ENCODE measurements around the gene QPRT.
"Not testable (repeated sequence)": the region's sequence is repeated elsewhere in the genome, so short reads cannot be mapped to it uniquely, and the experiment has no call there.

QPRT gene

DNA sequence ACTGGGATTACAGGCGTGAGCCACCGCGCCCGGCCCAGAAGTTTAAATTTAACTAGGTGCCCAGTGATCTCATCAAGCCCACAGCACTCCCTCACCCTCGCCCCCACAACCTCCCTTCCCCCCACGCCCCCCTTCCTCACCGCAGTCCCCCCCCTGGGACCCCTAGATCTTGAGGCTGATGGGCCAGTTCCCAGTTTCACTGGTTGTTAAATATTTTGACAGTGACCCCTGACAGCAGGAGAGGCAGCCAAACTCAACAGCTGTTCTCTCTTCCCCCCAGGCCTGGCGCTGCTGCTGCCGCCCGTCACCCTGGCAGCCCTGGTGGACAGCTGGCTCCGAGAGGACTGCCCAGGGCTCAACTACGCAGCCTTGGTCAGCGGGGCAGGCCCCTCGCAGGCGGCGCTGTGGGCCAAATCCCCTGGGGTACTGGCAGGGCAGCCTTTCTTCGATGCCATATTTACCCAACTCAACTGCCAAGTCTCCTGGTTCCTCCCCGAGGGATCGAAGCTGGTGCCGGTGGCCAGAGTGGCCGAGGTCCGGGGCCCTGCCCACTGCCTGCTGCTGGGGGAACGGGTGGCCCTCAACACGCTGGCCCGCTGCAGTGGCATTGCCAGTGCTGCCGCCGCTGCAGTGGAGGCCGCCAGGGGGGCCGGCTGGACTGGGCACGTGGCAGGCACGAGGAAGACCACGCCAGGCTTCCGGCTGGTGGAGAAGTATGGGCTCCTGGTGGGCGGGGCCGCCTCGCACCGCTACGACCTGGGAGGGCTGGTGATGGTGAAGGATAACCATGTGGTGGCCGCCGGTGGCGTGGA lies 15.6 kb downstream of the QPRT start:
- peak; percentile 48 for DNase-seq

DNA sequence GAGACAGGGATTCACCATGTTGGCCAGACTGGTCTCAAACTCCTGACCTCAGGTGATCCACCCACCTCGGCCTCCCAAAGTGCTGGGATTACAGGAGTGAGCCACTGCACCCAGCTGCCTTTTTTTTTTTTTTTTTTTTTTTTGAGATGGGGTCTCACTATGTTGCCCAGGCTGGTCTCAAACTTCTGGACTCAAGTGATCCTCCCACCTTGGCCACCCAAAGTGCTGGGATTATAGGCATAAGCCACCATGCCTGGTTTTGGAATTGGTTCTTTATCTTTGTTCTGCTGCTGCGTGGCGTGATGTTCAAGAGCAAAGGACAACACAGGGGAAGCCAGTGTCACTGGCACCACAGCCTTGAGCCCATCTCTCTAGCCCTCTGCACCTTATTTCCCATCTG lies 16.7 kb downstream of the QPRT start:
- not testable (repeated sequence) for DNase-seq

DNA sequence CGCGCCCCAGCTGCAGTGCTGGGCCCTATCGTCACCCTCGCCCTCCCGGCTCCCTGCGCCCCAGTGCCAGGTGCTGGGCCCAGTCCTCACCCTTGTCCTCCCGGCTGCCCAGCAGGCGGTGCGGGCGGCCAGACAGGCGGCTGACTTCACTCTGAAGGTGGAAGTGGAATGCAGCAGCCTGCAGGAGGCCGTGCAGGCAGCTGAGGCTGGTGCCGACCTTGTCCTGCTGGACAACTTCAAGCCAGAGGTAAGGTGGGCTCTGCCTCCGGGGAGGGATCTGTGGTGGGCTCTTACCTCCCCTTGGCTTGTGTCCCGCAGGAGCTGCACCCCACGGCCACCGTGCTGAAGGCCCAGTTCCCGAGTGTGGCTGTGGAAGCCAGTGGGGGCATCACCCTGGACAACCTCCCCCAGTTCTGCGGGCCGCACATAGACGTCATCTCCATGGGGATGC lies 17.9 kb downstream of the QPRT start:
- no peak for DNase-seq

DNA sequence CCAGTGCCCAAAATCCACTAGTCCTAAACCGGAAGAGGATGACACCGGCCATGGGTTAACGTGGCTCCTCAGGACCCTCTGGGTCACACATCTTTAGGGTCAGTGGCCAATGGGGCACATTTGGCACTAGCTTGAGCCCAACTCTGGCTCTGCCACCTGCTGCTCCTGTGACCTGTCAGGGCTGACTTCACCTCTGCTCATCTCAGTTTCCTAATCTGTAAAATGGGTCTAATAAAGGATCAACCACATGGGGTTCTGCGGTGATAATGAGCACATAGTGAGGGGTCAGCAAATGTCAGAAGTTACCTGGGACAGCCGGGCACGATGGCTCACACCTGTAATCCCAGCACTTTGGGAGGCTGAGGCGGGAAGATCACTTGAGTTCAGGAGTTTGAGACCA lies 18.4 kb downstream of the QPRT start:
- no peak for DNase-seq

DNA sequence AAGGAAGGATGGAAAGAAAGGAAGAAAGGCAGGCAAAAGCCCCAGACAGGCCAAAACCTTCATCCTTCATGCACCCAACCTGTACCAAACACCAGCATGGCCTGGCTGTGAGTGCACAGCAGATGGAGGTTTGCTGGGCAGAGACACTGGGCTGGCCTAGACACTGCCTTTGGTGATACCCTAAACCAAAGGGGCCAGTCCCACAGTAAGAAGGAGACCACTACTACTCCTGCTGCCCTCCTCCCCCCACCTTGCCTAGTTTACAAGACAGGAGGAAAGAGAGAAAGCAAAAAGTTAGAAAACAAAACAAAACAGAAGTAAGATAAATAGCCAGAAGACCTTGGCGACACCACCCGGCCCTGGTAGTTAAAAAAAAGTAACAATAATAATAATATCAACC lies 19.1 kb downstream of the QPRT start:
- no peak for DNase-seq

DNA sequence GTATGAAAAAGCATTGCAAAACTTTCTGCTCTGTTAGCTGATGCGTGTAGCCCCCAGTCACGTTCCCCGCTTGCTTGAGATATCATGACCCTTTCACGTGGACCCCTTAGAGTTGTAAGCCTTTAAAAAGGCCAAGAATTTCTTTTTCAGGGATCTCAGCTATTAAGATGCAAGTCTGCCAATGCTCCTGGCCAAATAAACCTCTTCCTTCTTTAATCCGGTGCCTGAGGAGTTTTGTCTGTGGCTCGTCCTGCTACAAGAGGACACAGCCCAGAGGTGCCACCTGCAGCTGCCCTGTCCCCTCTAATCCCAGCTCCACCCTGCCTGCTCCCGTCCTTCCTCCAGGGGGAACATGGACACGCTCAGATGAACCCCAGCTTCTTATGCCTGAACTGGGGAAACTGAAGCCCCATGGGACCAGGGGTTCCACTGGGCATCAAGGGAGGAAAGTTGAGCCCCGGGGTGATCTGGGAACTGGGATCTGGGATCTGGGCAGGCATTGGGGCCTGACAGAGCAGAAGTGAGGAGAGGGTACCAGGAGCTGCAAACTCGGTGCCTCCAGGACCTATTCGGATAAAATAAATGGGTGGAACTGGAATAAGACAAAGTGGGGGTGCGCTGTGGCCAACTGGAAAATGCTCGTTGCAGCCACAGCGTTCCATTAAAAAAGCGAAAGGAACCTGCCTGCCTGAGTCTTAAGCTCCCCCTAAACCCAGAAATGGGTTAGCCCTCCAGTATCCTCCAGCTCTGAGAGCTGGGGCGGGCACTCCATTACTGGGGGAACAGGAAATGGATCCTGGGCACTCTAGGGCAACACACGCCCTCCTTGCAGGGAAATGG lies 19.7 kb downstream of the QPRT start:
- no peak for DNase-seq

DNA sequence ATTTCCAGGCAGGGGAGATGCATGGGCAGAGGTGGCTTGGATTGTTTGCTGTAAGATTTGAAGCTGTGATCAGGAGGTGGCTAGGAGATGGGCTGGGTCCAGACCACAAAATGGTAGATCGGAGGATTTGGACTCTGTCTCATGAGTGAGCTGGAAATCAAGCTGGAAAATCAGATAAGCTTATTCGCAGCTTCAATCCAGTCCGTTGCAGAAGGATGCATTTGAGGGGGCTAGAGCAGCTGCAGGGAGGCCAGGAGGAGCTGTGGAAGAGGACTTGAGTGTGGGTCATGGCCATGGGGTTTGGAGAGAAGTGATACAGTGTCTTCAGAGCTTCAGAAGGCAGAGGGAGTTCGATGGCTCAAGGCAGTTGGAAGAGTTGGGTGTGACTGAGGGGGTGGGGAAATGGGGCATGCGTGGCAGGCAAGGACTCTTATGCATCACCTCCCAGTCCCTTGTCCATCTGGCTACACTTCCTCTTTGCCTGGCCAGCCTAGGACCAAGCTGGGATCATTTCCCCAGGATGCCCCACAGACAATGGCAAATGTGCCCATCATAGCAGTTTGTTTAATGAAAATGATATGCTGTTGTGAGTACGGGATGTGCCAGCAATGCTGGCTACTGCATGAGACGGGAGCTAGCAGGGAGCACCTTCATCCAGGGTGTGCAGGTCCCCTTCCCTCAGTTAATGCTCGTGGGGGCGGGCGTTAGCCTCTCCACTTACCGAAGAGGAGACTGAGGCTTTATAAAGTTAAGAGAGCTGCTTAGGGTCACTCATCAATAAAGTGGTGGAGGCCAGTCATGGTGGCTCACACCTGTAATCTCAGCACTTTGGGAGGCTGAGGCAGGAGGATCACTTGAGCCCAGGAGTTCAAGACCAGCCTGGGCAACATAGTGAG lies 20.6 kb downstream of the QPRT start:
- DNase-seq, result peak; percentile 25

DNA sequence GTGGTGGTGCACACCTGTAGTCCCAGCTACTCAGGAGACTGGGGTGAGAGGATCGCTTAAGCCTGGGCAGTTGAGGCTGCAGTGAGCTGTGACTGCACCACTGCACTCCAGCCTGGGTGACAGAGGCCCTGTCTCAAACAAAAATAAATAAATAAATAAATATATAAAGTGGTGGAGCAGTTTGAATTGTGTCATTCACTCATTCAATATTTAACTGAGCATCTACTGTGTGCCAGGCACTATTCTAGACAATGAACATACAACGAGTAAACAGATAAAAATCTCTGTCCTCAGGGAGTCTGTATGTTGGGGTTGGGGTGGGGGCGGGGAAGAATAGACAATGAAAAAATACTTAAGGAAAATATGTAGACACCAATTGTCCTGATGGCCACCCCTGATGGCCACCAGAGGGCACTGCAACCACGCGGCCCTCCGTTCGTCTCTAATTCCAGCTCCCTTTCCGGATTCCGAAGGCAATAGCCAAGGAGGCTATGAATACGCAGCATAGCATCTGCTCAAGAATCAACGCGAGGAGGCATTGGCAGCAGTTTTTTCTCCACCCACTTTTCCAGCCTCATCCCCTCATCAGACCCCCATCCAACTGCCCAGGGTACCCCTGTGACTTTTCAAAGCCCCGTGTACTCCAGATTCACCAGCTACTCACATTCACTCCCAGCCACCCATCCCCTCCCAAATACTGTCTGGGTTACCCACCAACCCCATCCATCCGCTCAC lies 21.4 kb downstream of the QPRT start:
- DNase-seq, result peak; percentile 91

DNA sequence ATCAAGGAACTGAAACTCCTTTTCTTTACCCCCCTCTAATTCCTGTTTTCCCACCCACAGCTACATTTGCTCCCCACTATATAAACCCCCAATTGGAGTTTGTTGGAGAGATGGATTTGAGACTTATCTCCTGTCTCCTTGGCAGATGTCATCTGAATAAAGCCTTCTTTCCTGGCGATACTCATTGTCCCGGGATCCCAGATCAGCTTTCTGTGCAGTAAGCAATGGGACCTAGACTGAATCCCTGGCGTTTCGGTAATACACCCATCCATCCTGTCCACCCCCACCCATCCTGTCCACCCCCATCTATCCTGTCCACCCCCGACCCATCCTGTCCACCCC lies 22.2 kb downstream of the QPRT start:
- DNase-seq, result no peak

DNA sequence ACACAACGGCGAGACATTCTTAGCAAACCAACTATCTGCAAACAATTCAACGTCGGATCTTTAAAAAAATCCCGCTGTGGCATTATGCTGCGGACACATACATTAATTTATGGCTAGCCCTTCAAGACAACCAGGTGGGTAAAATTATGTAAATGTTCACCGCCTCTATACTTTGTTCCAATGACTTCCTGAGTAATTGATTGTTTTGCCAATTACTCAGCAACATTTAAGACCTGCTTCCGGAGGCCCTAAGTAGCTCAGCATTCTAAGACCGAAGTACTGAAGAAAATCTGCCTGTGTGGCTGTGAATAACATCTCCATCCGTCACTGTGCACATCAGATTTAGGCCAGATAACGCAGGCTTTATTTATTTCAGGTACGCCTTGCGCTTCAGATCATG lies 23.3 kb downstream of the QPRT start:
- DNase-seq, result peak; percentile 94

DNA sequence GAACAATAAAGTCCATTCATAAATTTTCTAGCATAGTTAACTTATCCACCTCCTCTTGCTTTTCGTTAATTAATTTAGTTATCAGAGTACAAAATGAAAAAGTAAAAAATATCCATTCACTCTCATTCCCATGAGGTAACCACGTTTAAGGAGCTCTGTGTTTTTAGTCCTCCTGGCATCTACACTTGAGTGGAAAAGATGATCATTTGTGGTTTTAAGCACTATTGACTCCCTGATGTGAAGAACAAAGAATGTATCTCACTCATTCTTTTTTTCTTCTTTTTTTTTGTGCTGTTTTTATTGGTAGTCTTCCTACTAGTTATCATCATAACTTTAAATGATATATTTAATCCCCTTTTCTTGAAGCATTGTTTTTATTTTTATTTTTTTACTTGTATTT lies 26.1 kb downstream of the QPRT start:
- no peak for DNase-seq

DNA sequence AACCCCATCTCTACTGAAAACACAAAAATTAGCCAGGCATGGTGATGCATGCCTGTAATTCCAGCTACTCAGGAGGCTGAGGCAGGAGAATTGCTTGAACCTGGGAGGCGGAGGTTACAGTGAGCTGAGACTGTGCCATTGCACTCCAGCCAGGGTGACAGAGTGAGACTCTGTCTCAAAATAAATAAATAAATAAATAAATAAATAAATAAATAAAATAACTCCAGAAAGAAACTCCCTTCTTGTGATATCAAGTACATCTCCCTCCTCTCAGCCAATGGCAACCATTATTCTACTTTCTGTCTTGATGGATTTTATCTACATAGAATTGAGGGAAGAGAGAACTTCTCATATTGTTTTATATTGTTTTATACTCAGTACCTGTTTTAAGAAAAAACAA lies 28.2 kb downstream of the QPRT start:
- DNase-seq, result not testable (repeated sequence)

DNA sequence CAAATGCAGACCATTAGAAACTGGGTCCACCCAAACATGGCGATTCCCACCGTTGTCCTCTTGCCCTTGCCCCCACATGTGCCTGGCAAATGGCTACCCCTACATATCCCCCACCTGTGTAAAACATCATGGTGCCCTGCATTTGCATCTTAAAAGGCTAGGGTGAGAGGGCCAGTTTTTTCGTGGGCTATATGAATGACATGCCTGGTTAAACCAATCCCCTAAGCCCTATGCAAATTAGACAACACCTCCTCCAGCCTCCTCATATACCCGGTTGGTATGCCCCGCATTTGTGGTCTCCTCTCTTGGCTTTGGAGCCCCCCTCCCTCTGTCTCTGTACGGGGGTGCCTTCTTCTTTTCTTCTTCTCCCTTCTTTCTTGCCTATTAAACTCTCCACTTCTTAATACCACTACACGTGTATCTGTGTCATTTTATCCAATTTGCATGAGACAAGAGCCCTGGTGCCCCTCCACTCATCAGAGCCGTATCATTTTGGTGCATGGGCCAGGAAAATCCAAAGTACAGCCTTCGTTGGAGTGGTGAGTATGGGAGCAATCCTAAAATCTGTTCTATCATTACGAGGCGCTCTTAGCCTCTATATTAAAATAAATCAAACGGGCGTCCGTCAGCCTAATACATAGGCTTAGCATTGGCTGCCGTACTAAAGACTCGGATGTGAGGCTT lies 30.1 kb downstream of the QPRT start:
- no peak for DNase-seq

DNA sequence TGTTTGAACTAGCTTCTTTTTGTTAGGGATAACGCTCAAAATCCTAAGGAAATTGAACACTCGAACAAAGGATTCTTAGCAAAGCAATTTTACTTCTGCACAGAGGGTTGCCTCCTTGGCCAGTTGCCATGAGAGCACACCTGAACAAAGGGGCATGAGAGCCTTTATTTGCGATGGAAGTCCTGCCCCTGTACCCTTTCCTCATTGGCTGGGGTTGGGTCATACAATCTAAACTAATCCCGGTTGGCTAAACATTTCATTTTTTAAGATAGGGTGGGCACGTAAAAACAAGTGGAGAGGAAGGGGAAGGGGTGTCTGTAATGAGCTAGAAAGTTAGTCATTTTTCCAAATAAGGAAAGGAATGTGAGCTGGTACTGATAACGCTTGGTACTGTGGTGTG lies 30.7 kb downstream of the QPRT start:
- DNase-seq, result not testable (repeated sequence)

DNA sequence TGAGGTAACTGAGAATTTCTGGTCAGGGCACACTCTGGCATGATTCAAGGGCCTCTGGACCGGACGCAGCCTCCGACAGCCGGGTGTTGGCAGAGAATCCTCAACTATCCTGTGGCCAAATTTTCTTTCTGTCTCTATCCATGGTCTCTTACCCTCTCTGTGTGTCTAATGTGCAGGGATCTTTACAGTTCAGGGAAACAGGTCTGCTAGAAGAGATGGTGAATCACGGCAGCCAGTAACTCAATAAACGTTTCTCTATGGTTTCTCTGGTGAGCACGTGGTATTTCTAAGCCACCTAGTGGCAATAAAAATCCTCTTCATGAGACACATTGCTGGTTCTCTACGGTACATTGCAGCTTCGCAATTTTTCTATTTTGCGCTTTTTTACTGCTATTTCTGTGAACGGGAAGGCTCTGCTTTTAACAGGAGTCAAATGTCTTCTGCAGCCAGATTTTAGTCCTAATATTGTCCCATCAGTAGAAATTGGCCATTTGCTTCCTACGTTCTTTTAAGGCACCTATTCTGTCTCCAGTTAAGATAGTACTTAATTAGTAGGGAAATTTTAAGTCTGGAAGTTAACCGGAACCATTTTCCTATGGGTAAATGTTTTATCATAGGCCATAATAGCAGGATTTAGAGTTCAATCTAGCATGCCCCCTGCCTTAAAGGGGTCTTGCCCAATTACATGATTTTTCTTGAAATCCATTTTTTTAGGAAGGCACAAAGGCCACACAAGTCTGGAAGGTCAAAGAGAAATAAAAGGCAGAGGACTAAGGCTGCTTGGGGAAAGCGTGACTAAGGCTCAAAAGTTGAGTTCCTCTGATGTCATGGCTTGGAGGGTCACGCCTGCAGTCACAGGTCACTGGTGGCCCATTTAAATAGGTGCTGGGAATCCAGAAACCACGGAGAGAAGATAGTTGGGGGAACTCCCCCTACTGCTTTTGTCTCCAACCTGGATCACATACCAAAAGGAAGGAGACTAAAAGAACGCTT lies 31.5 kb downstream of the QPRT start:
- peak; percentile 48 for DNase-seq

DNA sequence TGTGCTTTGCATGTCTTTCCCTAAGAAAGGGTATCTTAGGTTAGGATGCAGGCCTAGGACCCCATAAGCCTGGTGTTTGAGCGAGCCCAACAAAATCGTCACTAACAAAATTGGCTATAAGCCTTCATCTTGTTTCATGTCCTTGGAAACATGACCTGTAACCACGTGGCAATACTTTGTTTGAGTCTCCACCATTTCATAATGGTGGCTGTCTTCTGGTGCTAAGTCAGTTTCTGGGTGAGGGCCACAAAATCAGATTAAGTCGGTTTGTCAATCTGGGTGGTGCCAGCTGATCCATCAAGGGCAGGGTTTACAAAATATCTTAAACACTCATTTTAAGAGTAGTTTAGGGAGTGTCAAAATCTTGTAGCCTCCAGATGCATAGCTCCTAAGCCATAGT lies 33.8 kb downstream of the QPRT start:
- DNase-seq, result peak; percentile 30

DNA sequence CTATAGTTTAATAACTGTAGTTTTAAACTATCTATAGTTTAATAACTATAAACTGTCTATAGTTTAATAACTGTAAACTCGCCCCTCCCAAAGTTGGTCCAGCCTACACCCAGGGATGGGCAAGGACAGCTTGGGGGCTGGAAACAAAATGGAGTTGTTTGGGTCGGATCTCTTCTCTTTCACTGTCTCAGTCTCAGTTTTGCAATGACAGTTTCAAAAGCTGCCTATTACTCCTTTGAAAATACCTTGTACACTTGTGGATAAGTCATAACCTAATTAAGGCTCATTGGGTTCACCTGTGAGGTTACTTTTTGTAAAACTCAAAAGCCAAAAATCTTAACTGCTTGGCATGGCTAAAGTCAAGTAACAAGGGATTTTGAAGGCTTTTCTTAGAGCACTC lies 35.4 kb downstream of the QPRT start:
- peak; percentile 29 for DNase-seq

DNA sequence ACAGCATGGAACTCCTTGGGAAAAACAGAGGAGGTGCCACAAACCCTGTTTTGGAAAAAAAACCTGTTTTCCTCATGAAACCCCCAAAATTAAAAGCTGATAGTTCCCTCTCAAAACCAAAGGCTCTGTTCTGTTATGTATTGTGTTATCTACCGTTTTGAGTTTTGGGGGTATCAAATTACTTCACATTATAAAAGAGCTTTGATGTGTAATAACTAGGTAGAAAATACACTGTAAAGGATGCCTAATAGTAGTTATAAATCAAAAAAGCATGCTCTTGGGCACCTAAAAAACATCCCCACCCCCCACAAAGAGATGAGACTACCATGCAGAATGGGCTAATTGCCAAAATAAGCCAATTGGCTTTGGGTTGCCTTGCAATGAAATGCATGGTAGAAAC lies 36.0 kb downstream of the QPRT start:
- DNase-seq, result peak; percentile 79

DNA sequence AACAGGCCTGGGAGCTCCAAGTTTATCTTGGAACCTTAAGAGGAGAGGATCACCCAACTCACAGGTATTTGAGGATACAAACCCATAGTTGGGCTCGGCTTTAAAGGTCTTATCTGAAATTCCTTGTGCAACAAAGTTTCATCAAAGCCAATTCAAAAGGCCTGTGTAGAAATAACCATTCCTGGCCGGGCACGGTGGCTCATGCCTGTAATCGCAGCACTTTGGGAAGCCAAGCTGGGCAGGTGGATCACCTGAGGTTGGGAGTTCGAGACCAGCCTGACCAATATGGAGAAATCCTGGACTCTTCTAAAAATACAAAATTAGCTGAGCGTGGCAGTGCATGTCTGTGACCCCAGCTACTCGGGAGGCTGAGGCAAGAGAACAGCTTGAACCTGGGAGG lies 38.1 kb downstream of the QPRT start:
- no peak for DNase-seq

DNA sequence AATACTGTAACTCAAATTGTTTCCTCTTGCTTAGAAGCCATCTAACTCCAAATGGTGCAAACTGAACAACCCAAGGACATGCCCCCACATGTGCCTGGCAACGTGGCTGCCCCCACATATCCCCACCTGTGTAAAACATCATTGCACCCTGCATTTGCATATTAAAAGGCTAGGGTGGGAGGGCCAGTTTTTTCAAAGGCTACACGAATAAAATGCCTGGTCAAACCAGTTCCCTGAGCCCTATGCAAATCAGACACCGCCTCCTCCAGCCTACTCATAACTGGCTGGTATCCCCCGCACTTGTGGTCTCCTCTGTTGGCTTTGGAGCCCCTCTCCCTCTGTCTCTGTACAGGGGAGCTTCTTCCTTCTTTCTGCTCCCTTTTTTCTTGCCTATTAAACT lies 40.1 kb downstream of the QPRT start:
- no peak for DNase-seq

DNA sequence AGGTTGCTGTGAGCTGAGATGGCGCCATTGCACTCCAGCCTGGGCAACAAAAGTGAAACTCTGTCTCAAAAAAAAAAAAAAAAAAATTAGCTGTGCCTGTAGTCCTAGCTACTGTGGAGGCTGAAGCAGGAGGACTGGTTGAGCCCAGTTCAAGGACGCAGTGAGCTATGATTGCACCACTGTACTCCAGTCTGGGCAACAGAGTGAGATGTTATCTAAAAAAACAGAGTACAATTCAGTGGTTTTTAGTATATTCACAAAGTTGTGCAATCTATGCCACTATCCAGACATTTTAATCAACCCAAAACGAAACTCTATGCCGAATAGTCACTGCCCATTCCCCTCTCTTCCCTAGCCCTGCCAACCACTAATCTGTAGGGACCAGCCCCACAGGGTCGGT lies 41.7 kb downstream of the QPRT start:
- no peak for DNase-seq
